SU-DHL-6 (cell line): ENCODE results near the gene NBEA.

ENCODE experiments used
- H2AFZ ChIP-seq: fragments of 200-600 bp; sonication (generic); 2 replicates; pipeline ENCODE4 v1.6.1; 2014; ENCODE audit warnings: low read depth, mild to moderate bottlenecking, moderate library complexity, mixed read lengths, antibody characterized with exemption, low read length; ENCODE audit not compliant: severe bottlenecking
- H3F3A ChIP-seq: fragments of 200-600 bp; shearing (Covaris generic); 2 replicates; pipeline ENCODE4 v1.6.0; 2016; ENCODE audit warnings: antibody characterized with exemption, mild to moderate bottlenecking; ENCODE audit not compliant: insufficient read depth
- H3K27ac ChIP-seq: fragments of 200-600 bp; sonication (generic); 2 replicates; pipeline ENCODE4 v1.5.1; 2016; ENCODE audit warnings: low read depth, mild to moderate bottlenecking, low read length, moderate library complexity, mixed read lengths
- H3K27me3 ChIP-seq: fragments of 200-600 bp; sonication (generic), shearing (Covaris generic); 2 replicates; pipeline ENCODE4 v1.6.0; 2014; ENCODE audit warnings: mild to moderate bottlenecking, low read length
- H3K36me3 ChIP-seq: fragments of 200-600 bp; sonication (generic); 2 replicates; pipeline ENCODE4 v1.6.1; 2014; ENCODE audit warnings: mild to moderate bottlenecking, low read length, mixed read lengths
- H3K4me2 ChIP-seq: fragments of 300-600, 200-600 bp; shearing (Covaris generic), sonication (generic); 2 replicates; pipeline ENCODE4 v1.6.0; 2014; ENCODE audit warnings: low read length, low read depth, mild to moderate bottlenecking; ENCODE audit not compliant: poor library complexity, severe bottlenecking
- H3K4me3 ChIP-seq: fragments of 200-600 bp; sonication (generic); 2 replicates; pipeline ENCODE4 v1.5.1; 2014; ENCODE audit warnings: antibody characterized with exemption, low read length, mild to moderate bottlenecking, mixed read lengths; ENCODE audit not compliant: insufficient read depth, poor library complexity, severe bottlenecking
- H3K79me2 ChIP-seq: fragments of 200-600 bp; sonication (generic); 2 replicates; pipeline ENCODE4 v1.6.1; 2014; ENCODE audit warnings: mild to moderate bottlenecking, low read length, moderate library complexity; ENCODE audit not compliant: insufficient read depth
- H3K9ac ChIP-seq: fragments of 200-600 bp; sonication (generic); 2 replicates; pipeline ENCODE4 v1.7.0; 2014; ENCODE audit warnings: mild to moderate bottlenecking, low read length
- H3K9me2 ChIP-seq: fragments of 200-600 bp; sonication (generic); replicated peaks from 2 replicates; pipeline ENCODE4 v1.6.1; 2014; ENCODE audit warnings: low read length; ENCODE audit not compliant: insufficient read depth
- H3K9me3 ChIP-seq: fragments of 200-600 bp; sonication (generic); 2 replicates; pipeline ENCODE4 v1.6.1; 2014; ENCODE audit warnings: low read length, mixed read lengths; ENCODE audit not compliant: insufficient read depth
- H4K20me1 ChIP-seq: fragments of 200-600 bp; sonication (generic); 2 replicates; pipeline ENCODE4 v1.6.1; 2014; ENCODE audit warnings: low read depth, mild to moderate bottlenecking, antibody characterized with exemption, low read length, moderate library complexity, mixed read lengths
- CTCF ChIP-seq: fragments of 200-600 bp; sonication (generic); IDR thresholded peaks from one replicate; pipeline ENCODE4 v1.5.1; 2017; ENCODE audit warnings: antibody characterized with exemption, mild to moderate bottlenecking, low read length, moderate library complexity; ENCODE audit not compliant: insufficient read depth, poor library complexity, severe bottlenecking
- EZH2phosphoT487 ChIP-seq: fragments of 200-600 bp; sonication (generic), shearing (Covaris generic); conservative IDR thresholded peaks from 2 replicates; pipeline ENCODE4 v1.6.1; 2018; ENCODE audit warnings: mild to moderate bottlenecking, antibody characterized with exemption, low read length, moderate library complexity, mixed read lengths

Gene NBEA

GRCh38 chr13:35343417-35343816, 401.3 kb downstream of the NBEA start:
- no peaks in the 10 kb centered on the region for H3F3A ChIP-seq
- no peak overlapping the region for H3K27ac ChIP-seq
- no peak overlapping the region for H3K9ac ChIP-seq
- TF ChIP-seq CTCF, result no peak
- no peak for TF ChIP-seq EZH2phosphoT487
- no peak overlapping the region for H2AFZ ChIP-seq
- H3K79me2 ChIP-seq, result no peaks in the 10 kb centered on the region
- no peaks in the 10 kb centered on the region for H3K9me2 ChIP-seq
- H3K4me2 ChIP-seq, result no peak overlapping the region
- no peaks in the 10 kb centered on the region for H3K9me3 ChIP-seq
- H3K4me3 ChIP-seq, result no peak overlapping the region
- H3K36me3 ChIP-seq, result no peaks in the 10 kb centered on the region
- no peaks in the 10 kb centered on the region for H4K20me1 ChIP-seq
- H3K27me3 ChIP-seq, result no peaks in the 10 kb centered on the region

GRCh38 chr13:35345992-35346391, 403.9 kb downstream of the NBEA start:
- no peaks in the 10 kb centered on the region for H3K9me3 ChIP-seq
- no peaks in the 10 kb centered on the region for H3K36me3 ChIP-seq
- H3K4me2 ChIP-seq, result no peak overlapping the region
- H3K79me2 ChIP-seq, result no peaks in the 10 kb centered on the region
- H3K4me3 ChIP-seq, result no peak overlapping the region
- H3K27me3 ChIP-seq, result no peaks in the 10 kb centered on the region
- H3K9me2 ChIP-seq, result no peaks in the 10 kb centered on the region
- TF ChIP-seq CTCF (no peak), EZH2phosphoT487 (no peak)
- no peak overlapping the region for H3K9ac ChIP-seq
- no peaks in the 10 kb centered on the region for H4K20me1 ChIP-seq
- H3F3A ChIP-seq, result no peaks in the 10 kb centered on the region
- no peak overlapping the region for H2AFZ ChIP-seq
- H3K27ac ChIP-seq, result no peak overlapping the region

GRCh38 chr13:35346494-35346893, 404.4 kb downstream of the NBEA start:
- H3K9ac ChIP-seq, result no peak overlapping the region
- no peaks in the 10 kb centered on the region for H3K79me2 ChIP-seq
- H4K20me1 ChIP-seq, result no peaks in the 10 kb centered on the region
- H3K9me2 ChIP-seq, result no peaks in the 10 kb centered on the region
- no peak overlapping the region for H2AFZ ChIP-seq
- TF ChIP-seq CTCF, result no peak
- no peak for TF ChIP-seq EZH2phosphoT487
- no peaks in the 10 kb centered on the region for H3K9me3 ChIP-seq
- H3K36me3 ChIP-seq, result no peaks in the 10 kb centered on the region
- no peak overlapping the region for H3K4me2 ChIP-seq
- H3K4me3 ChIP-seq, result no peak overlapping the region
- no peaks in the 10 kb centered on the region for H3K27me3 ChIP-seq
- H3F3A ChIP-seq, result no peaks in the 10 kb centered on the region
- H3K27ac ChIP-seq, result no peak overlapping the region

- H3K79me2 ChIP-seq, result no peaks in the 10 kb centered on the region
- H2AFZ ChIP-seq, result no peak overlapping the region
- H3K9ac ChIP-seq, result no peak overlapping the region
- H3K4me3 ChIP-seq, result no peak overlapping the region
- H3K9me3 ChIP-seq, result no peaks in the 10 kb centered on the region
- no peak overlapping the region for H3K27ac ChIP-seq
- no peaks in the 10 kb centered on the region for H3K27me3 ChIP-seq
- H3K36me3 ChIP-seq, result no peaks in the 10 kb centered on the region
- no peaks in the 10 kb centered on the region for H4K20me1 ChIP-seq
- TF ChIP-seq CTCF (no peak), EZH2phosphoT487 (no peak)
- H3K9me2 ChIP-seq, result no peaks in the 10 kb centered on the region
- no peaks in the 10 kb centered on the region for H3F3A ChIP-seq
- no peak overlapping the region for H3K4me2 ChIP-seq
These were observed 405.7 kb downstream of the NBEA start for GRCh38 chr13:35347679-35348205.
